HG03175 (cell line): Measurements from ENCODE around the gene MCHR2.
A peak's percentile ranks its signal among the peaks of the same experiment; 100 is the strongest.
"Not testable (repeated sequence)": the region's sequence is repeated elsewhere in the genome, so short reads cannot be mapped to it uniquely, and the experiment has no call there.

Source experiments
- ATAC-seq: cut with Tn5 transposase; IDR thresholded peaks from one replicate; pipeline ENCODE4 v1.9.1; 2021; ENCODE audit warnings: mild to moderate bottlenecking, moderate library complexity; ENCODE audit not compliant: unreplicated experiment

The MCHR2 gene, protein sequence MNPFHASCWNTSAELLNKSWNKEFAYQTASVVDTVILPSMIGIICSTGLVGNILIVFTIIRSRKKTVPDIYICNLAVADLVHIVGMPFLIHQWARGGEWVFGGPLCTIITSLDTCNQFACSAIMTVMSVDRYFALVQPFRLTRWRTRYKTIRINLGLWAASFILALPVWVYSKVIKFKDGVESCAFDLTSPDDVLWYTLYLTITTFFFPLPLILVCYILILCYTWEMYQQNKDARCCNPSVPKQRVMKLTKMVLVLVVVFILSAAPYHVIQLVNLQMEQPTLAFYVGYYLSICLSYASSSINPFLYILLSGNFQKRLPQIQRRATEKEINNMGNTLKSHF

DNA sequence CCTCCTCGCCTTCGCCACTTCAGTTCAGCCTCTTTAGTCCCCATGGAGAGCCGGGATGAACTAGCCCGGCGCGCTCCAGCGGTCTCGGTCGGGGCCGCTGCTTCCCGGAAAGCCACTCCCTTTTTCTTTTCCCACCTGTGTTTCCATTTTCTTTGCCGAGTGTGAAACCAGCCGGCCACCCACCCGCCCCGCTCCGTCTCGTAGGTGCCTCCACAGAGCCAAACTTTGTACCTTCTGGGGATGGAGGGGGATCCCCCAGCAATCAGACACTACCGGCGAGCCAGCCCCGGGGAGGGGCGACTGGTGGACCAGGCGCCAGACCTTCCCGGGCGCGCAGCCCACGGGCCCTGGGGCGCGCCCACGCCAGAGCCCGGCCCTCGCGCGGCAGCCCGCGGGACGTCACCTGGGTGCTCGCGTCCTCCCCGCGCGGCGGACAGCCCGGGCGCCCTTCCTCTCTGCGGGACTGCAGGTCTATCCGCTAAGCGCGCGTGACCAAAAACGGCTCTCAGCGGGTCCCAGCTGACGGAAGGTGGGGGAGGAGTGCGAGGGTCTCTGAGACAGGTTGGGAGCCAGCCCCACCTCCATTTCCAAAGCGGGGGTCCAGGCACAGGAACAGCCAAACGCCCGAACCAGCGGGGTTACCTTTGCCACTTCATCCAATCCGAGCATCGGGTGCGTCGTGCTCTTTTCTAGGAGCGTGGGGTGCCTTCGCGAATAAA is at the start of gene MCHR2:
Gene MCHR2 (minus strand): TSS at position 691 of the 719 bp plus-strand sequence. CDS start 38,076 bp downstream, outside the sequence.
- ATAC-seq, result no peak

DNA sequence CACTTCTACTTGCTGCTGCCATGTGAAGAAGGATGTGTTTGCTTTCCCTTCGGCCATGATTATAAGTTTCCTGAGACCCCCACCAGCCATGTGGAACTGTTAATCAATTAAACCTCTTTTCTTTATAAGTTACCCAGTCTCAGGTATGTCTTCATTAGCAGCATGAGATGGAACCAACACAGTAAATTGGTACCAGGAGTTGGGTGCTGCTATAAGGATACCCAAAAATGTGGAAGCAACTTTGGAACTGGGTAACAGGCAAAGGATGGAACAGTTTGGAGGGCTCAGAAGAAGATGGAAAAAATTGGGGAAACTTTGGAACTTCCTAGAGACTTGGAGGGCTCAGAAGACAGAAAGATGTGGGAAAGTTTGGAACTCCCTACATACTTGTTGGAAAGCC is 44.5 kb upstream of the MCHR2 start:
- not testable (repeated sequence) for ATAC-seq

DNA sequence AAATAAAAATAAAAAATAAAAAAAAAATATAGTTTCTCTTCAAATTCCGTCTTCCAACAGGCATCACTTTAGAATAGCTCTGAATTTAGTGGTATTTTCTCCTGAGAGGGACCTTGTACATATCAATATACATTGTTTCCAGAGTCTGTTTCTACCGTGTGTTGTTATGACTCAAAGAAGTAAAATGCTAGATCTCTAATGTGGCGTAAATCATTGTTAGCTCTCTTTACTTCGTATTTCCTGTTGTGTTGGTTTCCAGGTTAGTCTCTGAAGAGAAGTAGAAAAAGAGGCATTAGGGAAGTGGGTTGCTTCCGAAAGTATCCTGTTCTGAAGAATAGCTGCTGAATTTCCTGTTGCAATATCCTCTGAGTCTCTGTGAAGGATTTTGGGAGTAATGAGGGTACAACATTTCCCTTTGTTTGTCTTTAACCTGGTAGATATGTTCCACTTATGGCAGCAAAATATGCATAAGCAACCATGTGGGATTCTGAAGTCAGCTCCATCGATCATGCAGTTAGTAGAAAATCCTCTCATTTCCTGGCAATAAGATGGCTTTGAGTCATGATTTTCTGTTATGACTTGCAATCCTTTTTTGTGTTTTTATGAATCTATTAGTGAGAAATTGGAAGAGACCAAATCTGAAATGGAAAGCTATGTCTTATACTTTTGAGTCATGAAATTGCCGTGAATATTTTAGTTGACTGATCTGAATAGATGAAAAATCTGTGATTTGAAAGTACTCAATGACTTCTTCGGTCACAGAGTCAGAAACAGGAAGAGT is 42.0 kb upstream of the MCHR2 start:
- peak; percentile 95 for ATAC-seq

DNA sequence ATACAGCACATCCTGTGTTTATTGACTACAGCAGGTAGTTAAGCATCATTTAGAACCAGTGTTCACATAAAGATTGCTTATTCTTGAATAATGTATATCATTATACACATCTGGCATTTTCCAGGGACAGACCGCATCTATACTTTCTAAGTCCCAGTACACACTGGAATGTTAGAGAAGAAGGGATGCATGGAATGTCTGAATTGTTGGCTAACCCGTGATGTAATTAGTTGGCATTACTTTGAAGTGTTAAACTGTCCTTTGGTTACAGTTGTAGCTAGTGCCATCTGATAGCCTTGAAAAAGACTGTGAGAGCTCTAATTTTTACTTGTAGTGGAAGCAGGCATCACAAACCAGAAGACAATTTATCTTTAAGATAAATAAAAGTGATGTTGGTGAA is 29.8 kb upstream of the MCHR2 start:
- ATAC-seq, result no peak

DNA sequence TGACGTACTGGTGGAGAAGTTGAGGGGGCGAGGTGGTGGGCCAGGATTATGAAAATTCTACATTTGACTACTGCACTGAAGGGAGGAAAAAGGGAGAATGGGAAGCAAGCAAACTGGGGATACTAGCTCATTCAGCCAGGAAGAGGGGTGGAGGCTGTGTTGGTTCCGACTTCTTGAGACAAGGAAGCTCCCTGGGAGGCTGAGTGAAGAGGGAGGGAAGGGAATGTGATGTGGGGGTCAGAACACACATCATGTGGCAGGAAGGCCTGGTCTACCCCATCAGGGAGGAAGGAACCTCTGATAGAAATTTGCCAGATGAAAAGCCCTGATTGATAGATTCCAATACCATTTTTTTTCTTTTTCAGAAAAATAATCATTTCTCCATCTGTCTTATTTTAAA is 28.8 kb upstream of the MCHR2 start:
- no peak for ATAC-seq

DNA sequence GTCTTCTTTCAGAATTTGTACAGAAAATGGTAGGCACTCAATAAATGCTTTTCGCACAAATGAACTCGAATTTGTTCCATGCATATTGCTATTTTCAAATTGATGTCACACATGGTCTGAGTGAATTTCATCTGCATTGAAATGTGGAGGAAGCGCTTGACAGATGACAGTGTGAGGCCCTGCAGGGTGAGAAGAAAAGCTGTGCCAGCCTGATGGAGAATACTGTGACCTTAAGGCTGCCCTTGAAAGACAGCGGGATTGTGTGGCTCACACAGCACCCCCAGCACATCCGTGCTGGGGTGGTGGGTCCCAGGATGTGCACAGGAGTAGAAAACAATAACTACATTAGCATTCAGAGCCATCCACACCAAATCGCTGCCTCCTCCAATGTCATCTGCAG is 14.8 kb upstream of the MCHR2 start:
- ATAC-seq, result no peak

DNA sequence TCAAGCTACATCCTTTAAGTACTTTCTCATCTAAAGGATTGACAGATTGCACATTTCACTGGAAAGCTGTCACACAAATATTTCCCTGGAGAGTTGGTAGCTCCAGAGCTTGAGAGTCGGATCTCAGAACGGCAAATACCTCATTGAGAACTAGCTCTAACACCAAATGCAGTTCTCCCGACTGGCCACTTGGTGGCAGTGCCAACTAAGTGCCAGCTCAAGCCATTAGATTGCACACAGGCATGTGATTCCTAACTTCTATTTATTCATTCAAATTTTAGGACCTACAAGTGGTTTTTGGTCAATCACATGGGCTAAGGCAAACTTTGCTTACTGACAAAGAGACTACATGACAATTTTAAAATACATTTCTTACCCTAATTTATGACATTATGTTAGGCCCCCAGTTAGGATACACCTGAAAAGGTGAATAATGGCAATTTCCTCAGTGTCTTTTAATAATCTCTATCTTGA is 7.9 kb upstream of the MCHR2 start:
- ATAC-seq, result peak; percentile 88

DNA sequence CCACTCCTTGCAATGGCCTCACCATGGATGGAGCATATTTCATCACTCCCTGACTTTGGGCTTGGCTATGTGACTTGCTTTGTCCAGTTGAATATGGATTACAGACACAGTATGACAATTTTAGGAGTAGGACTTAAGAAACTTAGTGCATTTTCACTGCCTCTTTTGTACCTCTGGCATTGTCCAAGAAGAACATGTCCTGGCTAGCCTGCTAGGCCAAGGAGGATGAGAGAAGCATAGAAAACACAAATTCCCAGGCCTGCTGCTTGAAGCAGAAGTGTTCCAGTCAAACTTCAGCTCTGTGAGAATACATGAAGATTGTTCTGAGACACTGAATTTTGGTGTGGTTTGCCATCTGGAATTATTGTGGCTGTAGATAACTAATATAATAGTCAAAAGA is 3.1 kb upstream of the MCHR2 start:
- no peak for ATAC-seq

DNA sequence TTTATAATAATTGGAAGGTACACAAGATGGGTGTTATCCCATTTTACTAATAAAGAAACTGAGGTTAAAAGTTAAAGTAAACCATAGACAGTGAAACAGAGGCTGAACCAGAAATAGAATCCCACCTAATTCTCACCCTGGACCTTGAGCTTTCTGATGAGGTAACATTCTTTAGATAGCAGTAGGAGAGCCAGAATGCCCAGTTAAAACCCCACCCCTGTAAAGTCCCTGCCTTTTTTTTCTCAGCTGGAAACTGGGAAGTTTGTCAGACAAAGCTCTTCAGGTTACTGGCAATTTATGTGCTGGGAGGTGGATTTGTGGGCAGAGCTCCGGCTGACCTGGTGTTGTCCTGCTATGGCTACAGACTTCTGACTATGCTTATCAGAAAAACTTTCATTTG is 1.9 kb upstream of the MCHR2 start:
- ATAC-seq, result no peak

DNA sequence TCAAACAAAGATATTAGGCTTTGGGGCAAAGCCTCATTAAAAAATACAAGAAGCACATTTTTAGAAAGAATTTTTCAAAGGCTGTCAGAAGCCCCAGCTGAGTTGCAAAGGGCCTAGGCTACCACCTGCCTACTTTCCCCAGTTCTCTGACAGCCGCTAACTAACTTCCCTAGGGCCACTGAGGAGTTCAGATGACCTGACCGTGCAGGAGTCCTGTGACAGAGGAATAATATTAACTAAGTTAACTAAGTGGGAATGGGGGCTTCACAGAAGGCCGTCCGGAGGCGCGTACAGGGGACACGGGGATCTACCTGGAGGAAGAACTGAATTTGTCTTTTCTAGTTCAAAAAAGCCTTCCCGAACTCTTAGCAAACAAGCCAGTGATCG is 884 bp downstream of the MCHR2 start:
- ATAC-seq, result no peak

DNA sequence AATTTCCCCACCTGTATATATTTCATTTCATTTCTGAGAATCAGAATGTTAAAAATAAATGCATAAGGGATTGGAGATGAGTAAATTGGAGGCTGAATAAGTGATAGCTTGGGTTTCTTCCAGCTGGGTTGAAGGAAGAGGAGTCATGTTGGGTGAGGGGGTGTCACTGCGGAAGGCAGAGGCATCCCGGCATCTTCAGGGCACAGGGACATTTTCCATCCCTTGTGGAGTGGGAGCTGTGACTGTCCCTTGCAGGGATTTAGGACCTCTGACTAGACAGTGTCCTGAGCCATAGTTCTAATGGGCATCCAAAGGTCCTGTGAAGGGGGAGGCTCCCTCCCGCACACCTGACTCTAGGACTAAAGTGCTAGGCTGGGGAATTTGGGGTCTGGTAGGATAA is 2.1 kb downstream of the MCHR2 start:
- ATAC-seq, result no peak

DNA sequence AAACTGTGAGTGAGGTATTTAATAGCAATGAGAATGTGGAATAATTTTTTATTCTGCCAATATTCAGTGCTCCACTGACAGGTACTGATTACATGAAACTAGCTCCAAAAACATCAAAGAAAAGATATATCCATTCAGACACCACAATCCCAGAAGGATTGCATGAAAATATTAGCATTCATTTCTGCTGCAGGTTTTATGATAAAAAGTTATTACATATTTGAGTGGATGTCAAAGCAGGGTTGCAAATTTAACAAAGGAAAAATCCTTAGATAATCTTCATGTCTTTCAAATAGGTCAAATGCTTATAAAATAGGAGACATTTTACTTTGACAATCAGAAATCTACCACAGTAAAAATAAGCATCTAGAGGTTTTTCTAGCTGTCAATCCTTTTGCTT is 13.3 kb downstream of the MCHR2 start:
- no peak for ATAC-seq

DNA sequence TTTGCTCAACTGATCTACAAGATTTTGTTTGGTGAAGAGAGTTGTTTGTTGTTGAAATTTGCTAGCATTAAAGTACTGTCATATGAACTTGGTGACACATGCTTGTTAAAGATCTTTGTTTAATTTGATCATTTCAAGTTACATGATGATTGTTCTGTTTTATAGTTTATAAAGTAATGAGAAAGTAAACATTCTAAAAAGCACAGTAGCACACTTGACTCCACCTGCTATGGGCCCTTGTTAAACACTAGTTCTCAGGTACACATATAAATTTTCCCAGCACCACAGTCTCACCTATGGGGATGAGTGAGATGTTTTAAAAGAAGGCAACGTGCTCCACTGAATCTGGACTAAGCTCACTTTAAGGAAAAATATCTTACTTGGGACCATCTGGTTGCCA is 14.1 kb downstream of the MCHR2 start:
- no peak for ATAC-seq

DNA sequence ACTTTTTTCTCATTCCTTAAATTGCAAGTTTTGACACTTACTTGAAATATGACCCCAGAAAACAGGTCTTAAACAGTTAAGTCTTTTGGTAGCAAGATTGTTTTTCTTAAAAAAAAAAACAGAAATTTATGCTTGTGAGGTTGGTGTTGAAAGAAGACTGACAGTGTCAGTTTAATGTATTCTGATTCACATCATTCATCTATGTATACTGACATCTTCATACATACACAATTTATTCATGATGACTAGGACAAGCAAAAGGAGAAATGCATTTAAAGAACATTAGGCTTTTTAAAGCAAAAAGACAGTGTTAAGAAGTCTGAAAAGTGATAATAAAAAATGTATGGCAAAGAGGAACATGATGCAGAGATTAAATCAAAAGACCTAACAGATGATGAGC is 27.0 kb downstream of the MCHR2 start:
- no peak for ATAC-seq

DNA sequence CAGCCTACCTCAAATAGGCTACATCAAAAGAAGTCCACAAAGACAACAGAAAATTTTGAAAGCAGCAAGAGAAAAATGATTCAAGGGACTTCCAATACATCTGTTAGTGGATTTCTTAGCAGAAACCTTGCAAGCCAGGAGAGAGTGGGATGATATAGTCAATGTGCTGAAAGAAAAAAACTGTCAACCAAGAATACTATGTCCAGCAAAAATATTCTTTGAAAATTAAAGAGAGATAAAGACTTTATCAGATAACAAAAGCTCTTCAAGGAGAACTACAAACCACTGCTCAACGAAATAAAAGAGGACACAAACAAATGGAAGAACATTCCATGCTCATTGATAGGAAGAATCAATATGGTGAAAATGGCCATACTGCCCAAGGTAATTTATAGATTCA is 34.0 kb downstream of the MCHR2 start:
- no peak for ATAC-seq

DNA sequence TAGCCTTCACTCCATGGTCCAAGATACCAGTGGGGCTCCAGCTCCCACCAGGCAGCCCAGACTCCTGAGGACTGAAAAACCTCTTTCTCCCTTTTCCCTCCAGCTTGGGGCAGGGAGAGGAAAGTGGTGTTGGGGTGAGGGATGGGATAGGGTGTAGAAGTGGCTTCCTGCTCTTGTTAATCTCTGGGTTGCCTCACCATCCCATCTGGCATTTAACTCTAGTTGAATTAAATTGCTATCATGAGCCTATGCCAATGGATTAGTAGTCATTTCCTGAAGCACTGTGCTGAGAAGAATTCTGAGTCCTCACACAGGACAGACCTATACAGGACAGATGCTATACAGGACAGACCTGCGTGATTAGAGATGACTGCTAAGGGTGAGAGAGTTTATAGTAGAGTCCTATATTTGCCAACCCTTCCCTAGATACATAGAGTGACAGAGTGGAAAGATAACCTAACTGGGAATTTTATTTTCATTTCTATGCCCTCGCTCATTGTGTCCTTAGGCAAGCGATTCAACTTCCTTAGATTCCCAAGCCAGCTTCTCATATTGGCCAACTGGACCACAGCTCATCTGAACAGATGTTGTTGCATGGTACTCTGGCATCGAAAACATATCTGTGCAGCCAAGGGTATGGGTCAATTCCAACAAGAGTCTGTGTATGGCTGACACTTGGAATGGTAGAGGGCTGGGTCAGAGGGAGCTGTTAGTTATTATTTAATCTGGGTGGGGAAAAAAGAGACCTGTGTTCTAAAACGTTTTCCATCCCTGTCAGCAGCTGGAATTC is 42.8 kb downstream of the MCHR2 start:
- no peak for ATAC-seq

DNA sequence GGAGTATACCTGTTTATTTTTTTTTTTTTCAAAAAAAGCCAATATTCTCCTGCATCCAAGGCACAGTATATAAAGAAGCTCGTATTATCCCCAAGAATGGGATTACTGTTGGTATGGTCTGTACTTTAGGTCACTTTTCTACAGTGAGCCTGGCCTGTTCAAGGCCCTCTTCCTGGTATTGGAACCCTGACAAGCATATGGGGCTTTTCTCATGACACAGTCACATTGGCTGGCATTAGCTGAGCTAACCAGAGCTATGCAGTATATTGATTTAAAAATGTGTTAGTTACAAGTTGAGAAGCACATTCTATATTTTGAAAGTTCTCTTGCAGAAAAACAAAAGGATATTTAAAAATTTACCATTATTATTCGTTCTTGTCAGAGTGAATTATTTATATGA is 48.0 kb downstream of the MCHR2 start:
- no peak for ATAC-seq

DNA sequence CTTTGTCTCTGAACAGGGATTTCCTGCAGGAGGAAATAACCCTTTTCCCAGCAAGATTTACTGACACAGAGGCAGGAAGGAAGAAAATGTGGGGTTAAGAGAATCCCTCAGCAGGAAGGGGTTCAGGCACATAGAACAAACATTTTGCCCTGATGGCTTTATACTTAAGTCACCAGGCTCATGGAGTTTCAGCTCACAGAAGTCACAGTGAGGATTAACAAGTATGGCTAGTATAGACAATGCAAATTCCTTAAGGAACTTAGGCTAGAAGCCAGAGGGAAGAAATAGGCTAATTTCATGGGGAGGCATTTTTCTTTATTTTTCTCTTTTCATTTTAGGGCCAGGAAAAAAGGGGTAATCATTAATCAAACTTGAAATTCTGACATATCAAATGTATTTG is 50.2 kb downstream of the MCHR2 start:
- ATAC-seq, result no peak

DNA sequence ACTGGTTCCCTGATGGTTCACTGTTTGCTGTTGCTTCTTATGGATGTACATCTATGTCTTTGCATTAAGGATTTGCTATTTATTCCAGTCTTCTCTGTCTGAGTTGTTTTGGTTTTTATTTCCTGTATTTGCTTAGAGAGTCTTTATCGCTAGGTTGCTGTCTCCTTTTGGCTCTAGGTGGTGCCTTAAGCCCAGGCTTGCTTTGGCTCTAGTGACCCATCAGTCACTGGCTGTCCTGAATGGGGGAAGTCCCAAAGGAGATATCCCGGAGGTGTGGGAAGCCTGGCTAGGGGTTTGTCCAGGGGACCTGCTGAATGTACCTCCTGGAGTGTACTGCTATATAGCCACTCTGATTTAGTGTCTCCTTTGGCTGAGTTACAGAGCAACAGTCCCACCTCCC is 53.4 kb downstream of the MCHR2 start:
- ATAC-seq, result no peak

DNA sequence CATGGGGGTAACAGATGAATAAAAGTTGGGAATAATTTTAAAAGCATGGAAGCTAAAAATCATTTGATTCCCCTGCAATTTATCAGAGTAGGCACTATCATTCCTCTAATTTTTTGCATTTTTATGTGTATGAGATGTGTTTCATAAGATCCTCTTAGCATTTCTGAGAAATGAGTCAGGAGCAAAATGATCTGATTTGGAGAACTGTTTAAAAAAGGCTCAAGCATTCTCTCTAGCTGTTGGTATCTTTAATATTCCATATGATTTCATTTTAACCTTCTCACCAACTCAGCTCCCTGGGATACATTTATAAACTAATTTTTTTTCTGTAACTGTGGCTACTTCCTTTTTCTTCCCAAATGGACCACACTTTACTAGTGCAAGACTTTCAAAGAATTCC is 60.9 kb downstream of the MCHR2 start:
- ATAC-seq, result no peak

DNA sequence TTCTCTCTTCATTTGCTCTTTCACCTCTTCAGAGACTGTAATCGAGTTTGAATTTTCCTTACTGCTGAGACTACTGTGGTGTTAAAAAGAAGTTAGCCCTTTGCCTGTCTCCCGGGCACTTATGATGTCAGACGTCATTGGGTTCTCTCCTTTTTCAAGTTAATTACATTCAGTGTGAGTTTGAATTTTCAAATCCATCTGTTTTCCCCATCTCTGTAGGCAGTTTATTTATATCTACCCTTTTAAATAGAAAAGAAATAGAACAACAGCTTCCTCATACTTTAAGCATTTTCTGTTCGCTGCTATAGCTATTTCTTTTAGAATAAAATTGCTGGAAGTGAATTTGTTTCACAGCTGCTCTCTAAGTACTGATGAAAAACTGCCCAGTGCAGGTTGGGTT is 81.4 kb downstream of the MCHR2 start:
- no peak for ATAC-seq
